SH-SY5Y (cell line): Measurements from ENCODE around the gene GRIFIN.

Experiments
- GATA2 ChIP-seq: IDR thresholded peaks from 2 replicates; pipeline ENCODE4 v1.6.1; 2011; ENCODE audit warnings: mild to moderate bottlenecking, low read depth, low read length
- GATA3 ChIP-seq: IDR thresholded peaks from 2 replicates; pipeline ENCODE4 v1.6.1; 2011; ENCODE audit warnings: low read depth, mild to moderate bottlenecking, low read length, moderate library complexity

DNA sequence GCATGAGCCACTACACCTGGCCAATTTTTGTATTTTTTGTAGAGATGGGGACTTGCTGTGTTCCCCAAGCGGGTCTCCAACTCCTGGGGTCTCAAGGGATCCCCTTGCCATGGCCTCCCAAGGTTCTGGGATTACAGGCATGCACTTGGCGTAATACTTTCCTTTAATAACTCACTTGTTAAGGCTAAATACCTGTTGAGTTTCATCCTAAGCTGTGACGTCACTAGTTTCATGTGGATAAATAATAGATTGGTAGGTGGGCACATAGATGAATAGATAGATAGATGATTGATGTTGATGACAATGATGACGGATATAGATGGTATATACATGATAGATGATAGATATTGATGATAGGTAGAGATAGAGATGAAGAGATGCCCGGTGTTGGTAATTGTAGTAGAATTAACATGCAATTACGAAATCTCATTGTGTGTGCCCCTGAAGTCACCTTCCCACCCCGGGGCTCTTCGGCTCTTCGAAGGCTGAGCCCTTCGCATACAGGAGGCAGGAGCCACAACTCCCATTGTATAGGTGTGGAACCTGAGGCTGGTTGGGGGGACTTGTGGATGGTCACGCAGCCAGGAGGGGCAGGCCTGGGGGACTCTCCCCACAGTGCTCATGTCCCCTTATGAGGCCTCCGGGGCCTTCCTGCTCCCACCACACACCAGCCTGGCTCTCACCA is 2.6 kb downstream of the GRIFIN start:
- TF ChIP-seq GATA2 (no peak), GATA3 (no peak)
